ENCODE results near the gene ZNF81.
"Not testable (repeated sequence)": the region's sequence is repeated elsewhere in the genome, so short reads cannot be mapped to it uniquely, and the experiment has no call there.

Gene ZNF81

DNA sequence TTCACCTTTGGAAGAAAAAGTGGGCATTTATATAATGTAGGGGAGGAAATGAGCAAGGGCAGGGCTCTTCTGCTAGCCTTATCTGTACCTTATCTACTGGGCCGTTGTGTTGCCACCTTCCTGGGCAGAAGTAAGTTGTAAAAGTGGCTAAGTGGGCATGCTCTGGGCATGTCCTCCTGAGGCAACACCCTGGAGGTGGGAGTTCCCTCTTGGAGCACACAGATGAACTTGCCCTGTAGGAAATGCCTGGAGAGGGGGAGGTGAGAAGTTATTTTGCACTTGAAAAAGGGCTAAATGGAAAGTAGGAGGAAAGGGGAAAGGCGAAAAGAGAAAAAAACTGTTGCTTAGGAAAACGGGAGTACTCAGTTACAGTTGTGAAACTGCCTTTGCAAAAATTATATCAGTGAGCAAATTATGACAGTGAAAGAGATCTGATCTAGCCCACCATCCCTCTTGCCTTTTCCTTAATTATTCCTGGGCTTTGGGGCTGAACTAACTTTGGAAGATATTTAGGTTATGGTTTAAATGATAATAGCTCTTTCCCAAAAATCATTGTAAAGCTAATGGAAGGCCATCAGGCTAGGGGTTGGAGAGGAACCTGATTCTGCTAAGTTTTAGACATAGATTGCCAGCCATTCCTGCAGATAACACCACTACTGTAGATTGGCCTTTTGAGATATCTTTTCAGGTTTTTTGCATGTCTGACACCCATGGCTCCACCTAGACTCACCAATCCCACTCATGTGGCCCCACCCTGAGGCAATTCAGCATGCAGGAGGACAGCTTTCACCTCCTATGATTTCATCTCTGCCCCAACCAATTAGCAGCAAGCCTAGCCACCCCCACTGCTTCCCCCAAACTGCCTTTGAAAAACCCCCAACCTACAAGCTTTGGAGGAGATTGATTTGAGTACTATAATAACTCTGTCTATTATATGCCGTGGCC, 20.5 kb upstream of the ZNF81 start:
- Histone ChIP-seq H3K4me1 (ENCODE audit: insufficient read depth, low read length) (peaks cover 18% of the 10 kb centered on the region), H3K9me3 (ENCODE audit: control insufficient read depth, insufficient read depth, low read length) (peaks cover 30% of the 10 kb centered on the region), H3K36me3 (ENCODE audit: insufficient read depth, low read length) (no peaks in the 10 kb centered on the region), H3K9ac (ENCODE audit: low read depth, low read length) (peak overlapping the region; percentile 28)

GRCh38 chrX:47817421-47817820, 19.3 kb upstream of the ZNF81 start:
- no peaks in the 10 kb centered on the region for H3K36me3 ChIP-seq (ENCODE audit: insufficient read depth, low read length)
- H3K4me1 ChIP-seq (ENCODE audit: insufficient read depth, low read length): peaks cover 18% of the 10 kb centered on the region
- H3K9ac ChIP-seq (ENCODE audit: low read depth, low read length): no peak overlapping the region
- H3K9me3 ChIP-seq (ENCODE audit: control insufficient read depth, insufficient read depth, low read length): peaks cover 32% of the 10 kb centered on the region

GRCh38 chrX:47817897-47818296, 18.8 kb upstream of the ZNF81 start:
- H3K9me3 ChIP-seq (ENCODE audit: control insufficient read depth, insufficient read depth, low read length): peaks cover 32% of the 10 kb centered on the region
- H3K4me1 ChIP-seq (ENCODE audit: insufficient read depth, low read length): peaks cover 20% of the 10 kb centered on the region
- no peak overlapping the region for H3K9ac ChIP-seq (ENCODE audit: low read depth, low read length)
- no peaks in the 10 kb centered on the region for H3K36me3 ChIP-seq (ENCODE audit: insufficient read depth, low read length)

GRCh38 chrX:47828984-47829383, 7.7 kb upstream of the ZNF81 start:
- H3K9ac ChIP-seq (ENCODE audit: low read depth, low read length): no peak overlapping the region
- H3K4me1 ChIP-seq (ENCODE audit: insufficient read depth, low read length): peaks cover 4% of the 10 kb centered on the region; the same call in 1 of the 2 replicates
- no peaks in the 10 kb centered on the region for H3K36me3 ChIP-seq (ENCODE audit: insufficient read depth, low read length)
- H3K9me3 ChIP-seq (ENCODE audit: control insufficient read depth, insufficient read depth, low read length): no peaks in the 10 kb centered on the region; the same call in 1 of the 2 replicates

- Histone ChIP-seq H3K9ac (ENCODE audit: low read depth, low read length) (no peak overlapping the region), H3K4me1 (ENCODE audit: insufficient read depth, low read length) (no peaks in the 10 kb centered on the region), H3K9me3 (ENCODE audit: control insufficient read depth, insufficient read depth, low read length) (no peaks in the 10 kb centered on the region; the same call in 1 of the 2 replicates), H3K36me3 (ENCODE audit: insufficient read depth, low read length) (no peaks in the 10 kb centered on the region)
These were observed 4.9 kb upstream of the ZNF81 start for GRCh38 chrX:47831788-47832187.

GRCh38 chrX:47838361-47838760, 1.7 kb downstream of the ZNF81 start:
- no peaks in the 10 kb centered on the region for H3K4me1 ChIP-seq (ENCODE audit: insufficient read depth, low read length)
- no peaks in the 10 kb centered on the region for H3K9me3 ChIP-seq (ENCODE audit: control insufficient read depth, insufficient read depth, low read length)
- H3K36me3 ChIP-seq (ENCODE audit: insufficient read depth, low read length): no peaks in the 10 kb centered on the region
- no peak overlapping the region for H3K9ac ChIP-seq (ENCODE audit: low read depth, low read length)

DNA sequence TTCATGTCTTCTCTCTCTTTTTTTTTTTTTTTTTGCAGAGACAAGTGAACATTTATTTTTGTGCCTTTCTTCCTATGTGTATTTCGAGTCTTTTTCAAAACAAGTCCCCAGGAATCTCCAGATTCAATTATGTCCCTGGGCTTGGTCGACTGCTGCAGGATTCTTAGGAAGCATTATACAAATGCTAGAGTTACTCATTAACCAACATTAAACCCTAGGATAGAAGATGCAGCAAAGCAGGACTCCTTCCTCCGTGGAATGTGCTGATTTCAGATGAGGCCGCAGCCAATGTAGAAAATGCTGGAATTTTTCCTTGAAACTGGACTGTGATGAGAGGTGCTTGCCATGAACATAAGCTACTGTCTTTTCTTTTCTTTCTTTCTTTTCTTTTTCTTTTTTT, 3.4 kb downstream of the ZNF81 start:
- Histone ChIP-seq H3K4me1 (ENCODE audit: insufficient read depth, low read length) (no peaks in the 10 kb centered on the region), H3K9me3 (ENCODE audit: control insufficient read depth, insufficient read depth, low read length) (no peaks in the 10 kb centered on the region), H3K9ac (ENCODE audit: low read depth, low read length) (no peak overlapping the region), H3K36me3 (ENCODE audit: insufficient read depth, low read length) (no peaks in the 10 kb centered on the region)

DNA sequence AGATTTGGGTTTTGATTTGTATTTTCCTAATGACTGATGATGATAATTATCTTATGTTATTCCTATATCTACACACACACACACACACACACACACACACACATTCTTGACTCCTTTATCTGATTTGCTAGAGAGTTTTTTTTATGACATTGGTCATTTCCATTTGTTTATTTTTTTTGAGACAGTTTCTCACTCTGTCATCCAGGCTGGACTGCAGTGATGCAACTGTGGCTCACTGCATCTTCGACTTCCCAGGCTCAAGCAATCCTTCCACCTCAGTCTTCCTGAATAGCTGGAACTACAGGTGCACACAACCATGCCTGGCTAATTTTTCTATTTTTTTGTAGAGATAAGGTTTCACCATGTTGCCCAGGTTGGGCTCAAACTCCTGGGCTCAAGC, 6.7 kb downstream of the ZNF81 start:
- no peaks in the 10 kb centered on the region for H3K4me1 ChIP-seq (ENCODE audit: insufficient read depth, low read length)
- no peak overlapping the region for H3K9ac ChIP-seq (ENCODE audit: low read depth, low read length)
- H3K36me3 ChIP-seq (ENCODE audit: insufficient read depth, low read length): 0 out of 2 replicates have a peak, but pooled peaks cover 3% of the 10 kb centered on the region
- no peaks in the 10 kb centered on the region for H3K9me3 ChIP-seq (ENCODE audit: control insufficient read depth, insufficient read depth, low read length)

DNA sequence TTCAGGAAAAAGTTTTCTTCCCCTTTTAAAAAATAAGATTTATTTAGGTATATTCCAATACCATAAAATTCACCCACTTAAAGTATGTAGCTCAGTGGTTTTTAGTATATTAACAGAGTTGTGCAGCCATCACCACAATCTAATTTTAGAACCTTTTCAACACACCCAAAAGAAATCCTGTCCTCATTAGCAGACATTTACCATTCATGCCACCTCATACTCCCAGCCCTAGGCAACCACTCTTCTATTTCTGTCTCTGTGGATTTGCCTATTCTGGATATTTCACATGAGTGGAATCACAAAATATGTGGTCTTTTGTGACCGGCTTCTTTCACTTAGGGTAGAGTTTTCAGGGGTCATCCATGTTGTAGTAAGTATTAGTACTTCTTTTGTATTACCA, 7.4 kb downstream of the ZNF81 start:
- Histone ChIP-seq H3K36me3 (ENCODE audit: insufficient read depth, low read length) (0 out of 2 replicates have a peak, but pooled peaks cover 3% of the 10 kb centered on the region), H3K9ac (ENCODE audit: low read depth, low read length) (no peak overlapping the region)

DNA sequence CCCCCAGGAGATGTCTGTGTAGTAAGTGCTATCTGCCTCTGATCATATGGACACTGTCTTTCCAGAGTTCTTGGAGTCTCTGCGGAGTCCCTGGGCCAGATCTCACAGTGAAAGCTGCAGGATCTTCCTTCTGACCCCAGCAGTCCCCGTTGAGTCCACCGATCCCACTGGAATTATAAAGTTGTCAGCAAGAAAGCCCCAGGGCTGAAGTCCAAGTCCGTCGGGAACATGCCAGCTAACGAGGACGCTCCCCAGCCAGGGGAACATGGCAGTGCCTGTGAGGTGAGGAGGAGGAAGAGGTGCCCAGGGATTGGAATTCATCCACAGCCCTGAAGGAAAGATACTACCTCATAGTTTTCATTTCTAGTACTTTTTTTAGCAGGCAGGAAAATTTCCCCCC, 9.3 kb downstream of the ZNF81 start:
- Histone ChIP-seq H3K4me1 (ENCODE audit: insufficient read depth, low read length) (no peaks in the 10 kb centered on the region), H3K9me3 (ENCODE audit: control insufficient read depth, insufficient read depth, low read length) (no peaks in the 10 kb centered on the region), H3K36me3 (ENCODE audit: insufficient read depth, low read length) (0 out of 2 replicates have a peak, but pooled peaks cover 5% of the 10 kb centered on the region), H3K9ac (ENCODE audit: low read depth, low read length) (no peak overlapping the region)

More for the DNA sequence above, 7.4 kb downstream of the ZNF81 start:
- Histone ChIP-seq H3K9me3 (ENCODE audit: control insufficient read depth, insufficient read depth, low read length) (no peaks in the 10 kb centered on the region), H3K4me1 (ENCODE audit: insufficient read depth, low read length) (no peaks in the 10 kb centered on the region)

DNA sequence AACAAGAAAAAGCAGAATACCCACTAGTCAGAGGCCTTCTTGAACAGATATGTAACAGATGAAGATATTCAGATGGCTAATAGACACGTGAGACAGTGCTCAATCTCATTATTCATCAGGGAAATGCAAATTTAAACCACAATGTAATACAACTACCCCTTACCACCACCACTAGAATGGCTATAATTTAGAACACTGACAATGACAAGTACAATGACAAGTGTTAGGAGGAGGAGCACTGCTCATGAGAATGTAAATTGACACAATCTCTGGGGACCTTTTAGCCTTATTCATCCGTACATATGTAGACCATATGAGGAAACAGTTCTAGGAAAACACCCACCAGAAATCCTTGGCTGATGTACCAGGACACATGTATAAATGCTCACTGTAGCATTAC, 13.1 kb downstream of the ZNF81 start:
- no peak overlapping the region for H3K9ac ChIP-seq (ENCODE audit: low read depth, low read length)
- peaks cover 5% of the 10 kb centered on the region; the same call in 1 of the 2 replicates for H3K36me3 ChIP-seq (ENCODE audit: insufficient read depth, low read length)
- no peaks in the 10 kb centered on the region for H3K4me1 ChIP-seq (ENCODE audit: insufficient read depth, low read length)
- no peaks in the 10 kb centered on the region for H3K9me3 ChIP-seq (ENCODE audit: control insufficient read depth, insufficient read depth, low read length)

DNA sequence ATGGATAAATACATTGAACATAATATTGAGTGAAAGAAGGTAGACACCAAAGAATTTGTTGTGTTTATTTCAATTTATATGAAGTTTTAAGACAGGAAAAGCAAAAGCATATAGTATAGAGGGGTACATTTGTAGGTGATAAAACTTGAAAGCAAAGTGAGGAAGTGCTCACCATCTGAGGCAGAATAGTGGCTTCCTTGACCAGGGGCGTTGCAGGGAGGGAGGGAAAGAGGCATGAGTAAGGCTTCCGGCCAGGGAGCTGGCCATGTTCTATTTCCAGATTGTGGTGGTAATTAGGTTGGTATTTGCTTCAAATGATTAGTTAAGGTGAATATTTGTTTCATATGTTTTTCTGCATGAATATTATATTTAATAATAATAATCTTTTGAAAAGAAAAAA, 13.7 kb downstream of the ZNF81 start:
- H3K9ac ChIP-seq (ENCODE audit: low read depth, low read length); H3K36me3 ChIP-seq (ENCODE audit: insufficient read depth, low read length); H3K9me3 ChIP-seq (ENCODE audit: control insufficient read depth, insufficient read depth, low read length); H3K4me1 ChIP-seq (ENCODE audit: insufficient read depth, low read length): not testable (repeated sequence)

DNA sequence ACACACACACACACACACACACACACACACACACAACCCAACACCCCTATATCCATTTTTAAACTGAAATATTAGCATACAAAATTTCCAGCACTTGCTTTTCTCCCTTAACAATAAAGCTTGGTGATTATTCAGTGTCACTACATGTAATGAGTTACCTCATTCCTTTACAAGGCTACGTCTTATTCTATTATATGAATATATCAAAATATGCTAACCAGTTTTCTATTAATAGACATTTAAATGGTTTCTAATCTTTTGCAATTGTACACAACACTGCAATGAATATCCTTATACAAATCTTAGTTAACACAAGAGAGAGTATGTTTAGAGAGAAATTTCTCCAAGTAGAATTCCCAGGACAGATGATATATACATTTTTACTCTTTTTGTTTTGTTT, 14.2 kb downstream of the ZNF81 start:
- Histone ChIP-seq H3K9ac (ENCODE audit: low read depth, low read length) (no peak overlapping the region), H3K4me1 (ENCODE audit: insufficient read depth, low read length) (no peaks in the 10 kb centered on the region), H3K9me3 (ENCODE audit: control insufficient read depth, insufficient read depth, low read length) (no peaks in the 10 kb centered on the region), H3K36me3 (ENCODE audit: insufficient read depth, low read length) (peaks cover 5% of the 10 kb centered on the region; the same call in 1 of the 2 replicates)

- H3K36me3 ChIP-seq (ENCODE audit: insufficient read depth, low read length): peaks cover 3% of the 10 kb centered on the region; the same call in 1 of the 2 replicates
These were observed 17.8 kb downstream of the ZNF81 start for GRCh38 chrX:47854474-47854873.

DNA sequence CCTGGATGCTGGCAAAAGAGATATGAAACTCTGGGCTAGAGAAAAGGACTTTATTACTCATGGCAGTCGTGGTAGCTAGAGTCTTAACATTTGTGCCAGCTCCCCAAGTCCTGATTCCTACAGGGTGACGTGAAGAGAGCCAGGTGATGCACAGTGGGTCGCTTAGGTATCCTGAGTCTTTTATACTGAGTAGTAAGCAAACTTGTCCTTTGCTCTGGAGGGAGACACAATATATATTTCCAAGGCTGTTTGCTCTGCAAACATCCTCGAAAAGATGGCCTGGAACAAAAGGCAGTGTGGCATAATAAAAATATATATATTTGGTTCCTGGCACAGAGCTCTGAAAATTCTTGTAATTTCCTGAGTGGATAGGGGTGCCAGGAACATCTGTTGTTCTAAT, 23.0 kb downstream of the ZNF81 start:
- no peaks in the 10 kb centered on the region for H3K9me3 ChIP-seq (ENCODE audit: control insufficient read depth, insufficient read depth, low read length)
- no peak overlapping the region for H3K9ac ChIP-seq (ENCODE audit: low read depth, low read length)
- no peaks in the 10 kb centered on the region for H3K36me3 ChIP-seq (ENCODE audit: insufficient read depth, low read length)
- H3K4me1 ChIP-seq (ENCODE audit: insufficient read depth, low read length): no peaks in the 10 kb centered on the region

More at GRCh38 chrX:47854474-47854873, 17.8 kb downstream of the ZNF81 start:
- no peak overlapping the region for H3K9ac ChIP-seq (ENCODE audit: low read depth, low read length)
- no peaks in the 10 kb centered on the region for H3K9me3 ChIP-seq (ENCODE audit: control insufficient read depth, insufficient read depth, low read length)
- H3K4me1 ChIP-seq (ENCODE audit: insufficient read depth, low read length): no peaks in the 10 kb centered on the region
